Stimulated activated CD4-positive, alpha-beta T cell treated with anti-CD3 and anti-CD28 coated beads, Interleukin-4, amount 100 ng/mL, for 48 hours (primary cell): ENCODE data around the gene C3orf38.
"Not testable (repeated sequence)": the region's sequence is repeated elsewhere in the genome, so short reads cannot be mapped to it uniquely, and the experiment has no call there.

Experiments
- DNase-seq, 2 donors: peaks; one replicate each; pipeline ENCODE4 v3.0.0-alpha.2; 2020; ENCODE audit warnings: low read depth in 2 of 2

The C3orf38 gene

DNA sequence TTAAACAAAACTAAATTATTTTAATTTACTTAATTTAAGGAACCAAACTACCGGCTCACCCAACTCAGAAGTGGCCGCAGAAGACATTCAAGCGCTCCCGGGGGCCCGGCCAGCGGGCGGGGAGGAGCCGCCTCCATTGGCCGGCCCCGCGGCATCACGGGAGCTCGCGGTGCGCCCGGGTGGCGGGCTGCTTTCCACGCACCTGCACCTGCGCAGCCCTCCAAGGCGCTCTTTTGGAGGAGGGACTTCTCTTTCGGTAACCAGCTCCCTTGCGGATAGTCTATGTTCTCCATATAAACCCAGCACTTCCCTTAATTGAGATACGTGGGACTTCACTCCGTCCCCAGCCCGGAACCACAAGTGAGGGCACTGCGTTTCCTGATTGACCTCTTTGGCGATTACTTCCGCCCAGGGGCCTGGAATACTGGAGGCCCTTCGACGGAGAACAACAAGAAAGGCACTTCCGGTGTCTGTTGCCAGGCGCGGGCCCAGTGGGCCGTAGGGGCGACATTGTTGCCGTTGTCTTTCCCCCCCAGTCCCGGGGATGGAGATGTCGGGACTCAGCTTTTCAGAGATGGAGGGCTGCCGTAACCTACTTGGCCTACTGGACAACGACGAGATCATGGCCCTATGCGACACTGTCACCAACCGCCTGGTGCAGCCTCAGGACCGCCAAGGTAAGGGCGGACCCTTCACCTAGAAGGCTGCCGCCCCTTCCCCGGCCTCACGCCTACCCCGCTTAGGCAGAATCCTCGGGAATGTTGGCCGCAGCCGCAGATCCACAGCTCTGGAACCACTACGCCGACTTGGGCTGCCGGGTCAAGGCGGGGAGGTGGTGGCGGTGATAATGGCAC, at the start of gene C3orf38:
Gene C3orf38, plus strand, starts transcription at position 451 of the 854 bp plus-strand sequence. Its CDS starts 94 bp downstream, at position 545.
- DNase-seq, result peak; percentile 67

DNA sequence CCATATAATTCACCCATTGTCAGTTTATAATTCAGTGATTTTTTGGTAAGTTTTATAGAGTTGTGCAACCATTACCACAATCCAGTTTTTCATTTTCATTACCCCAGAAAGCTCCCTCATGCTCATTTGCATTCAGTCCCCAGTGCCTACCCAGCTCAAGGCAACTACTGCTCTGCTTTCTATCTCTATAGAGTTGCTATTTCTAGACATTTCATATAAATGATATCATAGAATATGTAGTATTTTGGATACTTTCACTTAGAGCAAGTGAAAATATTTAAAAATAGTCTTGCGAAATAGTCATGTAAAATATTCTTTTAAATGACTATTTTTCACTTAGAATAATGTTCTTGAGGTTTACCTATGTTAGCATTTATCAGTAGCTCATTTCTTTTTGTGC, 48.6 kb upstream of the C3orf38 start:
- no peak for DNase-seq

DNA sequence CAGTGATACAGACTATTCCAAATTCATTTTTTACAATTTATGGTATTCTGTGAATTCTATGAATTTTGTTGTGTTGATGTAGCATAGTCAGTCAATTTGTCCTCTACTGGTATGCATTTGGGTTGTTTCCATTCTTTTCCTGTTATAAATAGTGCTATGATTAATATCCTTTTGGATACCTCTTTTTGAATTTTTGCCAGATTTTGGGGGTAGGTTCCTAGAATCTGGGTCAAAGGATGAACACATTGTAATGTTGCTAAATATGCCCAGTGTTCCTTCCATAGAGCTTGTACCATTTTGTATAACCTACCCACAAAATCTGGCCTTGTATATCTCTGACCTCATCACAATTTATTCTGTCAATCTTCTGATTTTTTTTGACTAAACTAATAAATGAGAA, 44.4 kb upstream of the C3orf38 start:
- no peak for DNase-seq

DNA sequence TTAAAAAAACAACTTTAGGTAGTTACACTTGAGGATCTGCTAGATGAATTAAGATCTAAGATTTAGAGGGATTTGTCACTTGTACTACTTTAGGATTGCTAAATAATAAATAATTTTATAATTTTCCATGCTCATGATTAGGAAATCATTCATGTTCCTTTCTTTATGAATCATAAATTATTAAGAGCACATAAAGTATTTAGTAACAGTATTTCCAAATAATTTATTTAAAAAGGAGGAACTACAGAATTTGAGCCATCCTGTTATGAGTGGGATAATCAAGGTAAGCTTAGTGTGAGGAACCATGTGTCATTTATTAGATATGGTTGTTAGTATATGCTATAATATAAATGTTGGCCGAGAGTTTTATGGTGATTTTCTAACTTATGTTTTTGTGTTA, 37.5 kb upstream of the C3orf38 start:
- DNase-seq, result no peak

DNA sequence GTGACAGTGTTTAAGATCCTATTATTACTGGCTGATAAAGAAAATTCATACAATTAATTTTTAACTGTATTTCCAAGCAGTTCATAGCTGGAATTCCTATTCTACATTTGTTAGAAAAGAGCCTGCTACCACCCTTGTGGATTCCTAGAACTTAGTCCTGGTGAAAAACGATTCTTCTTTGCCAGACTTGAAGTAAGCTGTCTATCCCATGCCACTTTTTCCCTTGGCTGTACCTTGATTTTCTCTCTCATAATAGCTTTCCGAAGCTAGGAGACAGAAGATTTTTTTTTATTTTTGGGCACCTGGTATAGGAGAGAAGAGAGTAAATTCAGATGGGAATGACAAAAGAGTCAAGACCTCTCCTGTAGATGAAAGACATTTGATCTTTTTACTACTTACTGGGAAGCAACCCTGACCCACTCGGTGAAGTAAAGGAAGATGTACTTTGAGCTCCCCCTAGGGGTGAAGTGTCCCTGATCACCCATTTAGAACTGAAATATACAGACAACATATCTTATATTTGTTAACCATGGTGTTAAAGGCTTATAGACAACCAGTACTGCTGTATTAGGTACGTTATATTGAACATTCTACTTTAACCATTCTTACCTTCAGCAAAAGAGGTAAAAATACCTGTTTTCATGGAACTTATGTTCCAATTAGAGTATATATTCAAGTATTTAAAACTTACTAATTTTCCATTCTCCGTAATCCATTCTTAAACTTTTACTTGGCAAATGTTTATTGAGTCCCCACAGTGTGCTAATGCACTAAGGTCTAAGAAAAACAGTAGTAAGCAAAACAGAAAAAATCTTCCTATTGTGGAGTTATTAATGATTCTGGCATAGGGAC, 36.2 kb upstream of the C3orf38 start:
- DNase-seq, result peak; percentile 7 to 48

DNA sequence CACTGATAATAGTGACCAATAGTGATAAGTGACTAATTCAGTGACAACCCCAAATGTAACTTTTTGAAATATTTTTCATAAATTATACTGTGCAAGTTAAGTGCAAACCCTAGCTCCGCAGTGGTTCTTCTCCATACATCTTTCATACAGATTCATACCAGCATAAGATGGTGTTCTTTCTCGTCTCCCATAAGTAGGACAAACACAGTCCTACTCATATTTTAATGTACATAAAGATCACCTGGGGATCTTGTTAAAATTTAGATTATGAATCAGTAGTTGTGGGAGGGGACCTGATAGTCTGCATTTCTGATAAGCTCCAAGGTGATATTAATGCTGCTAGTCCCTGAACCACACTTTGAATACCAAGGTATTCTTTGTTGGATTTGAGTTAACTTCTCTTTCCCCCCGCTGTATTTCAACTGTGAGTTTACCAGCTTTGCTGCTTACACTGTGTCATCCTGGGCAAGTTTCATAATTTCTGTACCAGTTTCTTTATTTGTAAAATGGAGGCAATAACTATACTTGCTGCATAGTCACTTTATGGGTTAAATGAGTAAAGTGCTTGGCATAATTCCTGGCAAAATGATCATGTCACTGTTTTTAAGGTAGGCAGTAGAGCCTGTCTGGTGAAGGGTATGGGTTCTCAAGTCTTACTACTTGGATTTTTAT, 34.7 kb upstream of the C3orf38 start:
- DNase-seq, result no peak

DNA sequence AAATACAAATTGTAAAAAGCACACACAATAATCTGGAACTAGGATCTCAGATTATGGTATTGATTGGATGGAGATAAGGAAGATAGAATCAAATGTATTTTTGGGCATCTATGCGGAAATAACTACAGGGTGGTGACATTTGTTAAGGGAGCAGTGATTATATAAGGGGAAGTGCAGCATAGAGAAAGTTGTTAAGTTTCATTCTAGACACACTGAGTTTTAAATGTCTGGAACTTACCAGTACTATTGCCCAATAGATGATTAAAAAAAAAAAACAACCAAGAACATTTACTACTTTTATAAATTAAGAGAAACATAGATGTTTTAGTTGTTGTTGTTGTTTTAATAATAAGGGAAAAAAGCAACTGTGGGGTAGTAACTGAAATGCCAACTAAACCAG, 32.1 kb upstream of the C3orf38 start:
- DNase-seq, result no peak

DNA sequence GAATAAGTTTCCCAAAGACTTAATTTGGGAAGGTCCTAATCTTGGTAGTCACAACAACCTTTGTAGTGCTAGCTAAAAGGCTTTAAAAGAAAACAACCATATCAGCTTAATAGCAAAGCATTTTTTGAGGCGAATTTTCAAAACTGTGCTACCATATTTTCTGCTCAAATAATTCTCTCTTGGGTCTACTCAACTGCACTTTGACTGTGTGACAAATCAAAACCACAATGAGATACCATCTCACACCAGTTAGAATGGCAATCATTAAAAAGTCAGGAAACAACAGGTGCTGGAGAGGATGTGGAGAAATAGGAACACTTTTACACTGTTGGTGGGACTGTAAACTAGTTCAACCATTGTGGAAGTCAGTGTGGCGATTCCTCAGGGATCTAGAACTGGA, 31.2 kb upstream of the C3orf38 start:
- not testable (repeated sequence) for DNase-seq

DNA sequence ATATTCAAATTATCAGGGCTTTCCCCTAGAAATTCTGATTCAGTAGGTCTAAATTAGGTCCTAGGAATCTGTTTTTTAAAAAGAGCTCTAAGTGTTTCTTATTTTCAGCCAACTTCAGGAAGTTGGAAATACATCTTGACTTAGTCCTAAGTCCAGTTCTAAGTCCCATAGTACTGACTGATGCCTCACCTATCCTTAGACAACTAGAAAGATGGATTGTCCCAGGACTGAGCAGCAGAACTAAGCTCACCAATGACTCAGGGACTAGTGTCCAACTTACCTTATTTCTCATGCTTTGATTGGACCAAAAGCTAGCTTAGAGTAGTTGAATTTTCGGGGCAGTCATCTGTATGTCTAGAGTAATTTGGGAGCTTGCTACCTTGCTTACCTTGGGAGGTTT, 26.2 kb upstream of the C3orf38 start:
- DNase-seq, result no peak

DNA sequence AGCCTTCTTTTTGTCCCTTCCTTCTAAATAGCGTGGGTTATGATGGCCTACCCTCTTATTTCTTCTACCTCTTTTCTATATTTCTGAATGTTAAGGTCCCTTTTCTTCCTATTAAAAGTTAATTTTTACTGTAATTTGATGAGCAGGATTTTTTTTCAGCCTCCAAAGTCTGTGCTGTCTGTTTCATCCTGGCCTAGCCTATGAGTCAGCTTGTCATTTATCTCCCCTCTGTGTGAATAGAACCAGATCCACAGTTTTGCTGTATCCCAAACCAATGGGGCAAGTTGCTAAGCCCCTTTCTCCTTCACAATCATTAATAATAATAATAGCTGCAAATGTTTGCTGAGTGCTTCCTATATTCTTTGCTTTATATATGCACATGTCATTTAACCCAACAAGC, 18.1 kb upstream of the C3orf38 start:
- DNase-seq, result no peak

DNA sequence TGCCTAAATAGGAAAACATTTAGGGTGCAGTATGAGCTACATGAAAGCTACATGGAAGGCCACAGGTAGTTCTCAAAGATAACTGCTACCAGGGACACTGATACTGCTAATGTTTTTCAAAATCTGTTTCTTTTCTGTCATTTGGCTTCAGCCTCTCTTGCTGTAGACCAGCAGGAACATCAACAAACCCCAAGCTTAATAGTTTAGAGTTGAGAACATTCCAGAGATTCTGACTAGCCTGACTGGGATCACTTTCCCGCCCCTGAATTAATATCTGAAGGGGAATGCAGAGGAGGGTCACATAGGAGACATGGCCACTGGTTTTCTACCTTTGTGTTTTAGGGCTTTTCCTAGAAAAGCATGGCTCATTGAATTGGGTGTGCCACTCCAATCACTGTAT, 16.9 kb upstream of the C3orf38 start:
- no peak for DNase-seq

DNA sequence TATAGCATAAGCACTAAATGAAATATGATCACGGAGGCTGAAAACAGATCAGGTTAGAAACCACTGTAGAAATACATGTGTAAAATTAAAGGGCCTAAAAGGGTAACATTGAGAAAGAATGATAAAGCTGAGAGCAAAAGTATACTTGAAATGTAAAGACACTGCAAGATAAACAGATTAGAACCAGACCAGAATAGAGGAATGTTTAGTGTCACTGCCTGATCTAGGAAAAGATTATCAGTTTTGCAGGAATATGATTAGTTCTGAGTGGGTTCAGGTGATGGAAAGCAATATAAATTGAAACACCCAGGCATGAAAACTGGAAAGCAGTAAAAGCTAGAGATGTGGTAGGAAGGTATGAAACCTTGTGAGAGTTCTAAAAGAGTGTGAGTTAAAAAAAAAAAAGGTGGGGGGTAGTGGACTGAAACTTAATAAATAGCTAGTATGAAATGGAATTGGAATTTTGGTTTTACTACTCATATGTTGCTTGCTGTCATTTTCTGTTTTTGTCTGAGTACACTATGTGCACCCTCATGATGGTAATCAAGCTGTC, 16.0 kb upstream of the C3orf38 start:
- no peak for DNase-seq

DNA sequence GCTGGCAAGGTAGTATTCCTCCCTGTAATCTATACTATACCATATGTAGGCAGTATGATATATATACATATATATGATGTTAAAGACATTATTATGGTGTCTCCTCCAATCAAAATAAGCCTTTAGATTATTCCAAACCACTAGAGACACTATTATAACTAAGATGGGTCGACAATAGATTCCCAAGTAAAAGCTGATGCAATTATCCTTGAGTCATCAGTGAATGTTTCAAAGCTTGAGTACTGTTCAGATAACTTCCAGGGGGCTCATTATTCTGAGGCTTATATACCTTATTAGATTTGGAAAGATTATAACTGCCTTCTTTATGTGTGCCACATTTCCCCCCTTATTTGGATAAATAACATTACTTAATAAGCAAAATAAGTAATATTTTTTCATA, 11.9 kb upstream of the C3orf38 start:
- DNase-seq, result no peak

DNA sequence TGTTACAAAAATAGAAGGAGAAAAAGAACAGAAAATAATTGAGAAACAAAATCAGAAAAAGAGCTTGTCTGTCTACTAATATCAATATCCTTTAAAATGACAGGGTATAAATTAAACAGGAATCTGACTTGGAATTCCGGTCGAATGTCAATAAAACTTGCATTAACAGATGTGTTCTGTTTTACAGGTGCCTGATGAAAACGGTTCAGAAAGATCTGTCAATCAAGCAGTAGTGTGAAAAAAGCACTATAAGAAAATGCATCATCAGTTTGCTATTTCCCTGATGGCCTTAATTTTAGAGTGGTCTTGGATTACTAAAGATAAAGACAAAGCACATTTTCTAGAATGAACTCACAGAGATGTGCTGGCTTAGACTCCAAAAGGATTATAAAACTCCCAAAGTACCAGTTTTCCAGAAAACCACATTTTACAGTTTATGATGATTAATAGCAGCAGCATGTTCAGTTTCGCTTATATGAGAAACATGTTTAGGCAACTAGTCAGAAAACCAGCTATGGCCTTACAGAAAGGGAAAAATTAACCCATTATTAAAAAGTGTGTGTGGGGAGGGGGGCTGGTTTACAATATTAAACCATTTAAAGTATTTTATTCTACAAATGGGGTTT, 8.2 kb upstream of the C3orf38 start:
- no peak for DNase-seq

DNA sequence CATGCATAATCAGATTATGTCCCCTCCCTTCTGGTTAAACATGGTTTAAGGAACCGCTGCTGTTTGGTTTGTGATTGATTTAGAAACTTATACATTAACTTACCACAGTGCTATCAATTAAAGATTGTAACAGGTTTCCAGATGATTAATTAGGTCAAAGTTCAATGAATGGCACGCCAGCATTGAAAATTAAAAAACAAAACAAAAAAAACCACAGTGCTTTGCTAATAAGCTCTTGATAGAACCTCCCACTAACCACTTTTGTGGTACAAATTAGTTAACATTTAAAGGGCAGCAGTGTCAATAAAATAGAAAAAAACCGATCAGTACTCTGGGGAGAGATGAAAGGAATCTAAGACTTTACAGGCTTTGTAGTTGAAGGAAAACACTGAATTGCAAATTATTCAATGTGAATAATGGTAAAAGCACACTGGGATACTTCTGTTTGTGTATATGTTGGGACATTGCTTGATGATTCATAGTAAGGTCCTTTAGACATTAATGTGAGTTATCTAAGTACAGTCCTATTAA, 7.6 kb upstream of the C3orf38 start:
- no peak for DNase-seq

DNA sequence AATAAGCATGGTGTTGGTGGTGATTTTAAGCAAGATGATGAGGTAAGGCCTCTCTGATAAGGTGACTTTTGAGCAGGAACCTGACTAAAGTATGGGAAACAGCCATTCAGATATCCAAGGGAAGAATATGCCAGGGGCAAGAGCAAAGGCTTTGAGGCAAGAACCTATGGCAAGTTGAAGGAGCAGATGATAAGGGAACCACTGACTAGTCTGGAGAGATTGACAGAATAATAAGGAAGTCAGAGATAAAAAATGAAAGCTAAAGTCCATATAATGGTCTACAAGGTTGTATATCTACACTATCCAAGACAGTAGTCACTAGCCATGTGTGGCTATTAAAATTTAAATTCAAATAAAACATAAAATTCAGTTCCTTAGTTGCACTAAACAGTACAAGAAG, 2.5 kb upstream of the C3orf38 start:
- no peak for DNase-seq

DNA sequence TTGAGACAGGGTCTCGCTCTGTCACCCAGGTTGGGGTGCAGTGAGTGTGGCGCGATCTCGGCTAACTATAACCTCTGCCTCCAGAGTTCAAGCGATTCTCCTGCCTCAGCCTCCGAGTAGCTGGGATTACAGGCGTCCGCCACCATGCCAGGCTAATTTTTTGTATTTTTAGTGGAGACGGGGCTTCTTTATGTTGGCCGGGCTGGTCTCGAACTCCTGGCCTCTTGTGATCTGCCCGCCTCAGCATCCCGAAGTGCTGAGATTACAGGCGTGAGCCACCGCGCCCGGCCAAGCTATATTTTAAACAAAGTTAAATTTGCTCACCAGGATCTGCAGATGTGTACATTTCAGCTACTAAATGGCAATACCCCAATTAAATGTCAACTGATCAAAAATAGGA, 1.1 kb upstream of the C3orf38 start:
- no peak for DNase-seq

DNA sequence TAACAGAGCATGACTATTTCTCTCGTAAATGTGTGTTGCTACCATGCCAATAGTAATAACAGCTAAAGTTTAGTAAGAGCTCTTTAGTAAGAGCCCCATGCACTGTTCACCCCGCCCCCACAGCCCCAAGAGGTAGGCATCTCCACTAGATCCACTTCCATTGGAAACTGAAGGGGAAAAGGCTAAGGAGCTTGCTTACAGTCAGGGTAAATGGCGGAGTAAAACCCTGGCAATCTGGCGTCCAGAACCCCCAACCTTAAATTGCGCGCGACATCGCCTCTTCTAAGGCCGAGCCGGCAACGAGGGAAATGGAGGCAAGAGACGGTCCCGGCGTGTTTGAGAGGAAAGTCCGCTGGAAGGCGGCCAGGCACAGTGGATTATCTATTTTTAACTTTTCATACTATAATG, 654 bp upstream of the C3orf38 start:
- DNase-seq, result peak in 1 of 2 donors; percentile 47

DNA sequence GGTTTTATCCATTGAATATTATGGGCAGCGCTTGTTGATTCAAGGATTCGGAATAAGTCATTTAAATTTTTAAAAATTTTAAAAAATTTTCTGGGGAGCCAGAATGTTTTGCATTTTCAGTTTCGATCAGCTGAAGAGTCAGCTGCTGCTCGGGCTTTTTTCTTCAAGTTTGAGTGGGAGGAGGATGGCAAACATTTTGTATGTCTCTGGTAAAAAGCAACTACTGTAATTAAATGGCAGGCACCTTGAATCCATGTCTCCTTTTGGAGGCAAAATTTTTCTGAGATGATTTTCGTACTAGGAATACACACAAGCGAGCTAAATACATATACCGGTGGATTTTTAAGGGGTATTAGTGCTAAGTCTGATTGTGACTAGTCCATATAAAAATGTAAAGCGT, 612 bp downstream of the C3orf38 start:
- DNase-seq, result peak in 1 of 2 donors; percentile 11

DNA sequence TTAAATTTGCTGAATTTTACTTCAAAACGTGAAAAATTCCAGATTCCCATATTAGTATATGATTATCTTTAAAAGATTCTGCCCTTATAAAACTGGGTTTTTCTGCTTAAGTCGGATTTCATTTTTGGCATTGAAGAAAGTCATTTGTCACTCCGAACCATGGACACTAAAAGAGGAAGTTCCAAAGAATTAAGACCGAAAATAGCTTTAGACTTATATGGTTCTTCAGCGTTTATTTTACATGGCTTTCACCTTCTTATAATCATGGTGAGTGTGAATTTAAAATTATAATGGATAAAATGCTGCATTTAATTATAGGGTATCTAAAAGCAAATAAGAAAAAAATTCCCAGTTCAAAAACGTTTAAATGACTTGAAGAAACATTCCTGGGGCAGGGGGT, 1.0 kb downstream of the C3orf38 start:
- no peak for DNase-seq

DNA sequence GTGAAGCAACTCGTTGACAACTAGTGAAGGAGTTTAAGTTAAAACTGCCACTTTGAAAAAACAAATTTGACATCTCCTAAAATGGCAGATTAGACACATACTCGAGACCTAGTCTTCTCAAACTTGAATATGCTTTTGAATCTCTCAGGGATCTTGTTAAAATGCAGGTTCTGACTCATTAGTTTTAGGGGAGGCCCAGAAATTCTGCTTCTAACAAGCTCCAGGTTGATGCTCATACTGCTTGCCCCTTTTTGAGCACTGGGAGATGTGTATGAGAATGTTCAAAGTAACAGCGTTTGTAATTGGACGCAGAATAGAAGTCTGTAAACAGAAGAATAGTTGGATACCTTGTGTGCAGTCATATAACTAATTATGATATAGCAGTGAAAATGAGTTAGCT, 1.6 kb downstream of the C3orf38 start:
- DNase-seq, result no peak
